B cell (primary cell): ENCODE results near the gene KRIT1. TPM values are rescaled to one million over a fixed set of nuclear protein-coding genes. Genes with fewer than 3 reads are reported as not detected.

Experiments
- ATAC-seq: fragments of 200-7000 bp; cut with Tn5 transposase; one replicate; pipeline ENCODE4 v1.10.0; 2021; ENCODE audit warnings: low read depth, mild to moderate bottlenecking, moderate number of reproducible peaks, moderate library complexity
- CTCF ChIA-PET: fragments of 350-600 bp; sonication (Branson Sonifier 250); formaldehyde crosslinking; loops from one replicate; lab custom pipeline; 2021; ENCODE audit warnings: antibody characterized with exemption, inconsistent platforms; lab: Charles Lee
- POLR2A ChIA-PET: fragments of 350-600 bp; sonication (Branson Sonifier 250); formaldehyde crosslinking; loops from one replicate; lab custom pipeline; 2021; ENCODE audit warnings: antibody characterized with exemption; lab: Charles Lee
- DNase-seq: peaks from one replicate; pipeline ENCODE4 v3.0.0; 2013
- H2AFZ ChIP-seq: 2 replicates; pipeline ENCODE4 v1.6.1; 2012; ENCODE audit warnings: mild to moderate bottlenecking, low read depth, low read length; ENCODE audit not compliant: insufficient read depth, poor library complexity, severe bottlenecking
- H3K27ac ChIP-seq, 2 donors: 1 replicate in 1 of 2; 2 replicates in 1 of 2; pipeline ENCODE4 v1.5.1; 2012 to 2013; ENCODE audit warnings: low read length in 2 of 2, mild to moderate bottlenecking in 2 of 2, moderate library complexity in 1 of 2
- H3K27me3 ChIP-seq, 4 experiments: fragments of 200-600 bp in 1 of 4; sonication (generic) in 1 of 4; replicated peaks in 1 of 4; 1 replicate in 2 of 4; 2 replicates in 2 of 4; pipeline versions ENCODE4 v1.6.1 to v1.7.0; 2013 to 2016; ENCODE audit warnings: low read length in 3 of 4, mild to moderate bottlenecking in 2 of 4, mixed read lengths in 1 of 4, moderate library complexity in 1 of 4; ENCODE audit not compliant: insufficient read depth in 4 of 4, control insufficient read depth in 3 of 4; ENCODE audit errors: control extremely low read depth in 1 of 4
- H3K36me3 ChIP-seq, 2 experiments: replicated peaks in 1 of 2; 1 replicate in 1 of 2; 2 replicates in 1 of 2; pipeline versions ENCODE4 v1.6.1 to v1.7.1; 2013; ENCODE audit warnings: low read length in 1 of 2; ENCODE audit not compliant: insufficient read depth in 2 of 2, control insufficient read depth in 1 of 2; ENCODE audit errors: control extremely low read depth in 1 of 2, extremely low read depth in 1 of 2
- H3K4me1 ChIP-seq, 2 donors: fragments of 200-600 bp in 1 of 2; sonication (generic) in 1 of 2; 1 replicate in 1 of 2; 2 replicates in 1 of 2; pipeline versions ENCODE4 v1.5.1 to v1.6.1; 2013 to 2017; ENCODE audit warnings: low read length in 2 of 2; ENCODE audit not compliant: control insufficient read depth in 2 of 2, insufficient read depth in 2 of 2
- H3K4me2 ChIP-seq: replicated peaks from 2 replicates; pipeline ENCODE3; 2012; ENCODE audit warnings: mild to moderate bottlenecking, low read depth, low read length; ENCODE audit not compliant: poor library complexity, severe bottlenecking
- H3K4me3 ChIP-seq, 5 experiments: fragments of 200-600 bp in 1 of 5; sonication (generic) in 1 of 5; 1 replicate in 3 of 5; 2 replicates in 2 of 5; pipeline versions ENCODE4 v1.5.1 to v1.7.0; 2011 to 2016; ENCODE audit warnings: low read length in 4 of 5, mild to moderate bottlenecking in 4 of 5, low read depth in 2 of 5, control low read depth in 1 of 5, moderate library complexity in 1 of 5; ENCODE audit not compliant: insufficient read depth in 1 of 5; ENCODE audit errors: control extremely low read depth in 1 of 5, extremely low read depth in 1 of 5
- H3K79me2 ChIP-seq: fragments of 200-600 bp; sonication (generic); one replicate; pipeline ENCODE4 v1.6.0; 2016; ENCODE audit warnings: low read length; ENCODE audit not compliant: control insufficient read depth, insufficient read depth
- H3K9ac ChIP-seq: fragments of 200-600 bp; sonication (generic); 2 replicates; pipeline ENCODE4 v1.6.1; 2017; ENCODE audit warnings: mild to moderate bottlenecking, low read length, moderate library complexity
- H3K9me3 ChIP-seq, 3 donors: one replicate each; pipeline versions ENCODE4 v1.6.1 to v1.7.1; 2013; ENCODE audit warnings: low read length in 2 of 3; ENCODE audit not compliant: control insufficient read depth in 2 of 3, insufficient read depth in 1 of 3; ENCODE audit errors: control extremely low read depth in 1 of 3
- H4K20me1 ChIP-seq: 2 replicates; pipeline ENCODE4 v1.6.0; 2012; ENCODE audit warnings: mild to moderate bottlenecking, low read length; ENCODE audit not compliant: insufficient read depth, control insufficient read depth, poor library complexity, severe bottlenecking
- H3K27ac Mint-ChIP-seq: one replicate; pipeline ENCODE4 v1.8.0; 2021; ENCODE audit warnings: mixed read lengths
- H3K27me3 Mint-ChIP-seq: one replicate; pipeline ENCODE4 v1.8.0; 2021; ENCODE audit warnings: mixed read lengths
- H3K4me1 Mint-ChIP-seq: one replicate; pipeline ENCODE4 v1.8.0; 2021; ENCODE audit warnings: mixed read lengths
- H3K4me3 Mint-ChIP-seq: one replicate; pipeline ENCODE4 v1.8.0; 2021; ENCODE audit warnings: mixed read lengths
- H3K9me3 Mint-ChIP-seq: one replicate; pipeline ENCODE4 v1.8.0; 2022; ENCODE audit warnings: mixed read lengths; ENCODE audit not compliant: insufficient read depth
- CTCF ChIP-seq: fragments of 200-600 bp; IDR thresholded peaks from one replicate; pipeline ENCODE4 v1.8.0; 2022; ENCODE audit warnings: antibody characterized with exemption, mild to moderate bottlenecking
- EZH2 ChIP-seq: IDR thresholded peaks from 2 replicates; pipeline ENCODE4 v1.6.1; 2012; ENCODE audit warnings: borderline replicate concordance, low read depth, mild to moderate bottlenecking, moderate library complexity, low read length; ENCODE audit not compliant: insufficient read depth, poor library complexity, severe bottlenecking
- WGBS: methylation state at CpG from one replicate; pipeline ENCODE4 v1.1.5; 2013; ENCODE audit warnings: missing lambda C conversion rate; ENCODE audit not compliant: insufficient coverage; 5-methylcytosine and 5-hydroxymethylcytosine counted together
- intact Hi-C: fragments of 100-400 bp; cut with micrococcal nuclease; formaldehyde crosslinking; loops from one replicate; pipeline ENCODE4 v1.10.0; 2022
- polyA plus RNA-seq: library from polyadenylated mRNA; depleted of rRNA; stranded (reverse); fragments of >200 nt; gene quantifications from 2 replicates; pipeline ENCODE4 v1.2.3, GENCODE V29; 2012
- total RNA-seq, 2 donors: library from RNA; stranded (reverse); fragments of 120-200 nt in 1 of 2; gene quantifications; 1 replicate in 1 of 2; 2 replicates in 1 of 2; pipeline versions ENCODE4 v1.2.3 to v1.2.4, GENCODE V29; 2013 to 2022

Gene KRIT1
- total and polyA plus RNA-seq, 2 donors (not counting 1 experiment from before 2014, with no cell fraction given): 25.0 to 78.1 TPM

GRCh38 chr7:92253251-92253650, 7.5 kb upstream of the KRIT1 start:
- ChIA-PET POLR2A (no interaction called here), CTCF (no interaction called here)
- peaks cover 33% of the 10 kb centered on the region for H4K20me1 ChIP-seq
- Mint-ChIP-seq H3K27me3 (no peaks in the 10 kb centered on the region), H3K4me3 (no peak overlapping the region), H3K9me3 (no peaks in the 10 kb centered on the region), H3K4me1 (peaks cover 10% of the 10 kb centered on the region), H3K27ac (no peak overlapping the region)
- TF ChIP-seq EZH2 (no peak), CTCF (no peak)
- DNase-seq: no peak
- no peak overlapping the region for H3K27ac ChIP-seq
- H3K36me3 ChIP-seq: no peaks in the 10 kb centered on the region
- ATAC-seq: no peak
- H3K4me1 ChIP-seq: peaks cover 0 to under 1% of the 10 kb centered on the region in 2 donors
- H3K9me3 ChIP-seq: no peaks in the 10 kb centered on the region
- no peak overlapping the region for H2AFZ ChIP-seq
- H3K9ac ChIP-seq: no peak overlapping the region
- no peak overlapping the region for H3K4me3 ChIP-seq
- no peaks in the 10 kb centered on the region for H3K27me3 ChIP-seq
- H3K4me2 ChIP-seq: no peak overlapping the region
- H3K79me2 ChIP-seq: peaks cover 89% of the 10 kb centered on the region
- intact Hi-C loops: no loop called here
- no CpG with 5 or more reads among the region's 1 CpG for WGBS

- H4K20me1 ChIP-seq: peaks cover 28% of the 10 kb centered on the region
- ChIA-PET POLR2A (no interaction called here), CTCF (no interaction called here)
- WGBS: no CpG with 5 or more reads among the region's 1 CpG
- H2AFZ ChIP-seq: no peak overlapping the region
- Mint-ChIP-seq H3K9me3 (no peaks in the 10 kb centered on the region), H3K27me3 (no peaks in the 10 kb centered on the region), H3K27ac (no peak overlapping the region), H3K4me1 (peaks cover 27% of the 10 kb centered on the region), H3K4me3 (no peak overlapping the region)
- ATAC-seq (no peak), DNase-seq (no peak)
- TF ChIP-seq CTCF (no peak), EZH2 (no peak)
- H3K36me3 ChIP-seq: no peaks in the 10 kb centered on the region
- no peaks in the 10 kb centered on the region for H3K9me3 ChIP-seq
- intact Hi-C loops: no loop called here
- H3K4me2 ChIP-seq: no peak overlapping the region
- H3K9ac ChIP-seq: no peak overlapping the region
- H3K27me3 ChIP-seq: no peaks in the 10 kb centered on the region
- H3K4me1 ChIP-seq: peaks cover 10 to 17% of the 10 kb centered on the region in 2 donors
- H3K79me2 ChIP-seq: peaks cover 93% of the 10 kb centered on the region
- H3K4me3 ChIP-seq: no peak overlapping the region
- H3K27ac ChIP-seq: no peak overlapping the region
These were observed 5.5 kb upstream of the KRIT1 start for GRCh38 chr7:92251181-92251580.
